Measurements from ENCODE around the gene L3MBTL4. TPM values are rescaled to one million over a fixed set of nuclear protein-coding genes. Genes with fewer than 3 reads are reported as not detected.
"Not testable (repeated sequence)": the region's sequence is repeated elsewhere in the genome, so short reads cannot be mapped to it uniquely, and the experiment has no call there.

Gene L3MBTL4
- total RNA-seq, 2 donors from 2014 or later = 4.1 to 10.2 TPM

DNA sequence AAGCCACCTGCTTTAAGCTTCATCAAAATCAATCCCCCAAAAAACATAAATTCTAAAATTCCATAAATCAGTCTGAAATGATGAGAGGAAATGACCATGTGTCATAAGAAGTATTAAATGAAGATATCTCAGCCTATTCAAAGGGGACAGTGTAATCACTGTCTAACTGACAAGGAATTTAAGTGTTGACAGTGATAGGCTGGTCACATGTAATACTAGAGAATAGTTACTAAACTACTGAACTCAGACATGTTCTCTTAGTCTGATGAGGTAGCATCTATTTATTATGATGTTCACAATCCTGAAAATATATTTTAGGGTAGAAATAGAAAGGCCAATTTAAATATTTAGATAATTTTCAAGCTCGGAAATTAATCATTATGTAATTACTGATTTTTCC is 216.1 kb downstream of the L3MBTL4 start:
- DNase-seq (ENCODE audit: low spot score) (no peak), ATAC-seq (no peak)
- Mint-ChIP-seq H3K36me3 (peaks cover 4% of the 10 kb centered on the region), H3K9me3 (no peaks in the 10 kb centered on the region), H3K4me1 (ENCODE audit: low read depth in 2 of 2) (no peaks in the 10 kb centered on the region), H3K27me3 (no peaks in the 10 kb centered on the region), H3K4me3 (no peak overlapping the region), H3K27ac (no peak overlapping the region)

GRCh38 chr18:6194640-6195039 is 220.1 kb downstream of the L3MBTL4 start:
- H3K27me3 Mint-ChIP-seq = no peaks in the 10 kb centered on the region
- no peak overlapping the region for H3K27ac Mint-ChIP-seq
- H3K36me3 Mint-ChIP-seq = peaks cover 4% of the 10 kb centered on the region
- H3K9me3 Mint-ChIP-seq = no peaks in the 10 kb centered on the region
- ATAC-seq = no peak
- H3K4me1 Mint-ChIP-seq (ENCODE audit: low read depth in 2 of 2) = no peaks in the 10 kb centered on the region
- H3K4me3 Mint-ChIP-seq = no peak overlapping the region
- DNase-seq (ENCODE audit: low spot score) = no peak

GRCh38 chr18:6185782-6186181 is 228.9 kb downstream of the L3MBTL4 start:
- not testable (repeated sequence) for H3K4me1 Mint-ChIP-seq (ENCODE audit: low read depth in 2 of 2); ATAC-seq; H3K27ac Mint-ChIP-seq; H3K36me3 Mint-ChIP-seq; H3K4me3 Mint-ChIP-seq; DNase-seq (ENCODE audit: low spot score); H3K27me3 Mint-ChIP-seq
- H3K9me3 Mint-ChIP-seq = peaks cover 10% of the 10 kb centered on the region

DNA sequence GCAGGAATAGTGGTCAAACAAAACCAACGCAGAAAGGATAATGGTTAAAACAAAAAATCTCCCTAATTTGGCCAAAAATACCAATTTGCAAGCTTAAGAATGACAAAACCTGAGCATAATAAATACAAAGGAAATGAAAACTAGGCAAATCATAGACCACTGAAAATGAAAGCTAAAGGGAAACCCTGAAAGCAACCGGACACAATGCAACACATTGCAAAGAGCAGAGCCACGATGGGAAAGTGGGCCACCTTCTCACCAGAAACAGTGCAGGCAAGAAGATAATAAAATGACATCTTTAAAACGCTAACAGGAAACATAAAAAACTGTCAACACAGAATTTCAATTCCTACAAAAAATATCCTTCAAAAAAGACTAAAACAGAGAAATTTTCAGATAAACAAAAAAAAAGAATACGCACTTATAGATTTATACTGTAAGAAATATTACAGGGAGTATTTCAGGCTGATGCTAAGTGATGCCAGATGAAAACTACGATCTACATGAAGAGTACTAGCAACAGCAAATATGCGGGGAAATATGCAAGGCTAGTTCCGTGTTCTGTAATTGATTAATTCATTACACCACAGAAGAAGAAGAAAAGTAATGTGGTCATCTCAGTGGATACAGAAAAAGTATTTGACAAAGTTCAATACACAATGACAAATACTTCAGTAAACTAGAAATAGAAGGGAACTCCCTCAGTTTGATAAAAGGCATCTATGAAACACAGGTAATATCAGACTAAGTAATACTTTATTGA is 239.5 kb downstream of the L3MBTL4 start:
- peaks cover 9% of the 10 kb centered on the region for H3K36me3 Mint-ChIP-seq
- DNase-seq (ENCODE audit: low spot score) (no peak), ATAC-seq (no peak)
- peaks cover 26 to 33% of the 10 kb centered on the region in 2 donors for H3K4me1 Mint-ChIP-seq (ENCODE audit: low read depth in 2 of 2)
- peaks cover 6% of the 10 kb centered on the region for H3K9me3 Mint-ChIP-seq
- peak overlapping the region in 1 of 2 donors; percentile 40 for H3K27ac Mint-ChIP-seq
- peak overlapping the region; percentile 71 for H3K4me3 Mint-ChIP-seq
- H3K27me3 Mint-ChIP-seq = no peaks in the 10 kb centered on the region

DNA sequence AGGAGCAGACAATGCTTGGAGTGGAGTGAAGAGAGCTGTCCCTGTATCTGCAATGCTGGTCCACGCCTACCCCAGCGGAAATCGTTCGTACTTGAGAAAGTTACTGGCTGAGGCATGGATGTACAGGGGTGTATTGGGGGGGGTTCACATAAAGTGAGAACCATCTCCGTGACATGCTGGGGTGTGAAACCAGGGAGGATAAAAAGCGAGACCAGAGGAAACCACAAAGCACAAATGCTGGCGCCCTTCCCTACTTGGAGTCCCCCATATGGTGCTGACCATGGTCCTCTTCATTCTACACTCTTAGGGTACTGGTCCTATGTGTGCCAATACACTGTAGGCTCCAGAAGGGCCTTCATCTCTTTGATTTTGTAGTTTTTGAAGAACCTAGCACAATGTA is 244.1 kb downstream of the L3MBTL4 start:
- DNase-seq (ENCODE audit: low spot score) (no peak), ATAC-seq (peak in 1 of 2 donors; percentile 66)
- Mint-ChIP-seq H3K27me3 (no peaks in the 10 kb centered on the region), H3K4me1 (ENCODE audit: low read depth in 2 of 2) (peaks cover 42 to 43% of the 10 kb centered on the region in 2 donors), H3K36me3 (peaks cover 17% of the 10 kb centered on the region), H3K4me3 (peak overlapping the region; percentile 10), H3K9me3 (peaks cover 7% of the 10 kb centered on the region), H3K27ac (no peak overlapping the region)

- peaks cover 4% of the 10 kb centered on the region for H3K9me3 Mint-ChIP-seq
- peaks cover 23% of the 10 kb centered on the region for H3K36me3 Mint-ChIP-seq
- peaks cover 5% of the 10 kb centered on the region in 2 donors for H3K4me1 Mint-ChIP-seq (ENCODE audit: low read depth in 2 of 2)
- H3K27ac Mint-ChIP-seq = no peak overlapping the region
- ATAC-seq (no peak), DNase-seq (ENCODE audit: low spot score) (no peak)
- no peak overlapping the region for H3K4me3 Mint-ChIP-seq
- H3K27me3 Mint-ChIP-seq = no peaks in the 10 kb centered on the region
Measured at GRCh38 chr18:6161549-6161948, 253.2 kb downstream of the L3MBTL4 start.

- H3K27me3 Mint-ChIP-seq = no peaks in the 10 kb centered on the region
- ATAC-seq = no peak
Measured at GRCh38 chr18:6159426-6159825, 255.3 kb downstream of the L3MBTL4 start.

GRCh38 chr18:6158958-6159357 is 255.8 kb downstream of the L3MBTL4 start:
- DNase-seq (ENCODE audit: low spot score) (no peak), ATAC-seq (no peak)
- no peaks in the 10 kb centered on the region for H3K27me3 Mint-ChIP-seq
- no peak overlapping the region for H3K27ac Mint-ChIP-seq
- peaks cover 4% of the 10 kb centered on the region for H3K9me3 Mint-ChIP-seq
- H3K36me3 Mint-ChIP-seq = peaks cover 12% of the 10 kb centered on the region
- H3K4me1 Mint-ChIP-seq (ENCODE audit: low read depth in 2 of 2) = no peaks in the 10 kb centered on the region
- no peak overlapping the region for H3K4me3 Mint-ChIP-seq

More at GRCh38 chr18:6159426-6159825, 255.3 kb downstream of the L3MBTL4 start:
- Mint-ChIP-seq H3K9me3 (peaks cover 4% of the 10 kb centered on the region), H3K4me1 (ENCODE audit: low read depth in 2 of 2) (no peaks in the 10 kb centered on the region), H3K27ac (no peak overlapping the region), H3K36me3 (peaks cover 12% of the 10 kb centered on the region), H3K4me3 (no peak overlapping the region)
- DNase-seq (ENCODE audit: low spot score) = no peak

- DNase-seq (ENCODE audit: low spot score) = no peak
- no peaks in the 10 kb centered on the region for H3K9me3 Mint-ChIP-seq
- no peak overlapping the region for H3K27ac Mint-ChIP-seq
- ATAC-seq = no peak
- H3K4me1 Mint-ChIP-seq (ENCODE audit: low read depth in 2 of 2) = no peaks in the 10 kb centered on the region
- peaks cover 5% of the 10 kb centered on the region for H3K36me3 Mint-ChIP-seq
- H3K4me3 Mint-ChIP-seq = no peak overlapping the region
- H3K27me3 Mint-ChIP-seq = no peaks in the 10 kb centered on the region
Measured at GRCh38 chr18:6156446-6156845, 258.3 kb downstream of the L3MBTL4 start.

DNA sequence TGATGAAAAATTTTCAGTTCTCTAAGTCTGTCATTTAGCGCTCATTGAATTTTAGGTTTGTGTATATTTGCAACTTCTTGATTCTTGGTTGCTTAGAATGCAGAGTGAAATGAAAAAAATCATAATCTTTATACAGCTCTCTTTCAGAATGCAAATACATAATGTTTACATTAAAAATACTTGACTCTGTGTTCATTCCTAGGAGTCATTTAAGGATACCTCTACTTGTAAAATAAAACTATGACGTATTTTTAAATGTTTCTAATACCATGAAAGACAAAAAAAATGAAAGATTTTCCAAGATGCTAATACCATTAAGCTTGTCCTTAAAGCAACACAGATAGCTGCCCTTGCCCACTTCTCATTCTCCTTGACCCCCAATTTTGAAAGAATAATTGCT is 259.0 kb downstream of the L3MBTL4 start:
- DNase-seq (ENCODE audit: low spot score) (no peak), ATAC-seq (no peak)
- peaks cover 5% of the 10 kb centered on the region for H3K36me3 Mint-ChIP-seq
- H3K27me3 Mint-ChIP-seq = no peaks in the 10 kb centered on the region
- no peak overlapping the region for H3K27ac Mint-ChIP-seq
- no peaks in the 10 kb centered on the region for H3K9me3 Mint-ChIP-seq
- no peaks in the 10 kb centered on the region for H3K4me1 Mint-ChIP-seq (ENCODE audit: low read depth in 2 of 2)
- H3K4me3 Mint-ChIP-seq = no peak overlapping the region

- Mint-ChIP-seq H3K27me3 (no peaks in the 10 kb centered on the region), H3K4me1 (ENCODE audit: low read depth in 2 of 2) (peaks cover 0 to 3% of the 10 kb centered on the region in 2 donors), H3K9me3 (peaks cover 3% of the 10 kb centered on the region), H3K27ac (no peak overlapping the region), H3K36me3 (peaks cover 13% of the 10 kb centered on the region), H3K4me3 (no peak overlapping the region)
- DNase-seq (ENCODE audit: low spot score) (no peak), ATAC-seq (no peak)
Measured at GRCh38 chr18:6150430-6150829, 264.3 kb downstream of the L3MBTL4 start.

- no peak for ATAC-seq
- H3K4me1 Mint-ChIP-seq (ENCODE audit: low read depth in 2 of 2) = peaks cover 0 to 3% of the 10 kb centered on the region in 2 donors
Measured at GRCh38 chr18:6146307-6146661, 268.4 kb downstream of the L3MBTL4 start.

GRCh38 chr18:6145645-6146306 is 268.9 kb downstream of the L3MBTL4 start:
- ATAC-seq (no peak), DNase-seq (ENCODE audit: low spot score) (no peak)
- Mint-ChIP-seq H3K4me3 (no peak overlapping the region), H3K4me1 (ENCODE audit: low read depth in 2 of 2) (peaks cover 0 to 3% of the 10 kb centered on the region in 2 donors), H3K9me3 (peaks cover 3% of the 10 kb centered on the region), H3K27me3 (no peaks in the 10 kb centered on the region), H3K27ac (no peak overlapping the region), H3K36me3 (peaks cover 13% of the 10 kb centered on the region)

More at GRCh38 chr18:6146307-6146661, 268.4 kb downstream of the L3MBTL4 start:
- Mint-ChIP-seq H3K27ac (no peak overlapping the region), H3K9me3 (peaks cover 3% of the 10 kb centered on the region), H3K4me3 (no peak overlapping the region), H3K27me3 (no peaks in the 10 kb centered on the region), H3K36me3 (peaks cover 13% of the 10 kb centered on the region)
- DNase-seq (ENCODE audit: low spot score) = no peak

DNA sequence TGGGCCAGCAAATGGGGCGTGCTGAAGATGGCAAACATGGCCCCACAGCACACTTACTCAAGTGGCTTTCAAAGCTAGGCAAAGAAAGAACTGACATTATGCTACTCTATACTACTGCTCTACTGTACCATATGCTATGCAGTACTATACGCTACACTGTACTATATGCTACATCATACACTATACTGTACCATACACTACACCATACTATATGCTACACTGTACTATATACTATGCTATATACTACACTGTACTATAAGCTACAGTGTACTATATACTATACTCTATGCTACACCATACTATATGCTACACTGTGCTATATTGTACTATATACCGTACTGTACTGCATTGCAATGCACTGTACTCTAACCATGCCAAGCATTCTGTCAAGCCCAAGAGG is 275.7 kb downstream of the L3MBTL4 start:
- Mint-ChIP-seq H3K4me1 (ENCODE audit: low read depth in 2 of 2) (peaks cover 0 to 3% of the 10 kb centered on the region in 2 donors), H3K27me3 (no peaks in the 10 kb centered on the region), H3K36me3 (peaks cover 14% of the 10 kb centered on the region), H3K9me3 (no peaks in the 10 kb centered on the region), H3K27ac (no peak overlapping the region), H3K4me3 (no peak overlapping the region)
- ATAC-seq (peak; percentile 24 to 40), DNase-seq (ENCODE audit: low spot score) (no peak)

All from natural killer cell treated with Interleukin-12 subunit alpha and Interleukin-12 subunit beta and Interleukin-15 and Interleukin-18, amount 100 ng/mL, for 72 hours (primary cell).